B cell (primary cell): ENCODE results near the gene EEFSEC.

Source experiments
- EZH2 ChIP-seq: IDR thresholded peaks from 2 replicates; pipeline ENCODE4 v1.6.1; 2012; ENCODE audit warnings: borderline replicate concordance, low read depth, mild to moderate bottlenecking, moderate library complexity, low read length; ENCODE audit not compliant: insufficient read depth, poor library complexity, severe bottlenecking
- TF ChIP-seq, protein P1 (sequence below): fragments of 200-600 bp; IDR thresholded peaks from one replicate; pipeline ENCODE4 v1.8.0; 2022; ENCODE audit warnings: antibody characterized with exemption, mild to moderate bottlenecking

DNA sequence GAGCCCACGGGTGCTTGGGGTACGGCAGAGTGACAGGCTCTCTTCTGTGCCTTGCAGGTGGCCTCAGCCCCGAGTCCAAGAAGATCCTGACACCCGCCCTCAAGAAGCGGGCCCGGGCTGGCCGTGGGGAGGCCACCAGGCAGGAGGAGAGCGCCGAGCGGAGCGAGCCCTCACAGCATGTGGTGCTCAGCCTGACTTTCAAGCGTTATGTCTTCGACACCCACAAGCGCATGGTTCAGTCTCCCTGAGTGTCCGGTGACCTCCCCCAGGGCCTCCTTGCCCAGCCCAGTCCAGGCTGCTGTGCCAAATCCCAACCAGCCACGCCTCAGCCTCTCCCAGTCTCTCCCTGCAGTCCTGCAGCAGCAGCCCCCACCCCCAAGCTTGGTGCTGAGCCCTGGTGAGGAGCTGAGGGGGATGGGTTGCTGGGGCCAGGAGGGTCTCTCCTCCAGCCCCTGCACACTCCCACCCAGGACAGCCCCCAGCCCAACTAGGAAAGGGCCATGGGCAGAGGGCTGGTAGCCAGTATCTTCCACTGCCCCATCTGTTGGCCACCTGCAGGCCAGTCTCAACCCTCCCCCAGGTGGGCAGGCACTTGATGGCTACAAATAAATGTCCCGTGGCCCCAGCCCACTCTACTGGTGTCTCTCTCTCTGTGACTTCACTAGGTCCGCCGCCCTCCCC, 254.9 kb downstream of the EEFSEC start:
- TF ChIP-seq, protein P1, sequence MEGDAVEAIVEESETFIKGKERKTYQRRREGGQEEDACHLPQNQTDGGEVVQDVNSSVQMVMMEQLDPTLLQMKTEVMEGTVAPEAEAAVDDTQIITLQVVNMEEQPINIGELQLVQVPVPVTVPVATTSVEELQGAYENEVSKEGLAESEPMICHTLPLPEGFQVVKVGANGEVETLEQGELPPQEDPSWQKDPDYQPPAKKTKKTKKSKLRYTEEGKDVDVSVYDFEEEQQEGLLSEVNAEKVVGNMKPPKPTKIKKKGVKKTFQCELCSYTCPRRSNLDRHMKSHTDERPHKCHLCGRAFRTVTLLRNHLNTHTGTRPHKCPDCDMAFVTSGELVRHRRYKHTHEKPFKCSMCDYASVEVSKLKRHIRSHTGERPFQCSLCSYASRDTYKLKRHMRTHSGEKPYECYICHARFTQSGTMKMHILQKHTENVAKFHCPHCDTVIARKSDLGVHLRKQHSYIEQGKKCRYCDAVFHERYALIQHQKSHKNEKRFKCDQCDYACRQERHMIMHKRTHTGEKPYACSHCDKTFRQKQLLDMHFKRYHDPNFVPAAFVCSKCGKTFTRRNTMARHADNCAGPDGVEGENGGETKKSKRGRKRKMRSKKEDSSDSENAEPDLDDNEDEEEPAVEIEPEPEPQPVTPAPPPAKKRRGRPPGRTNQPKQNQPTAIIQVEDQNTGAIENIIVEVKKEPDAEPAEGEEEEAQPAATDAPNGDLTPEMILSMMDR: no peak
- no peak for TF ChIP-seq EZH2
